ENCODE results near the gene REG1A. TPM values are rescaled to one million over a fixed set of nuclear protein-coding genes. Genes with fewer than 3 reads are reported as not detected.

Gene REG1A
- total and polyA plus RNA-seq, 7 experiments from 2014 or later: not detected

DNA sequence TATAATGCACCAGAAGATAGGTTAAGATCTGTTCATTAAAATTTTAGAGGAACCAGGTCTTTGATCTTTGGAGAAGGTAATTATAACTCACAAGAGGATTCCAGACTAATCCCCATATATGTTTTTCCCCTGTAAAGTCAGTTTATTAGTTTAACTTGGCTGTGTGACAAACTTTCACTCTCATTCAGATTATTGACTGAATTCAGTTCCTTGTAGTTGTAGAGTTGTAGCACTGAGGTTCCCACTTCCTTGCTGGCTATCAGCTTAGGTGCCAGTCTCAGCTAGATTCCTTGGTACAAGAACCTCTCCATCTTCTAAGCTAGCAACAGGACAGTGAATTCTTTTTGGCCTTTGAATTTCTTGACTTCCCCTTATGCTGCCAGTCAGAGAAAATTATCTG is 19.1 kb downstream of the REG1A start:
- intact Hi-C loops (cut with micrococcal nuclease): no loop called here

DNA sequence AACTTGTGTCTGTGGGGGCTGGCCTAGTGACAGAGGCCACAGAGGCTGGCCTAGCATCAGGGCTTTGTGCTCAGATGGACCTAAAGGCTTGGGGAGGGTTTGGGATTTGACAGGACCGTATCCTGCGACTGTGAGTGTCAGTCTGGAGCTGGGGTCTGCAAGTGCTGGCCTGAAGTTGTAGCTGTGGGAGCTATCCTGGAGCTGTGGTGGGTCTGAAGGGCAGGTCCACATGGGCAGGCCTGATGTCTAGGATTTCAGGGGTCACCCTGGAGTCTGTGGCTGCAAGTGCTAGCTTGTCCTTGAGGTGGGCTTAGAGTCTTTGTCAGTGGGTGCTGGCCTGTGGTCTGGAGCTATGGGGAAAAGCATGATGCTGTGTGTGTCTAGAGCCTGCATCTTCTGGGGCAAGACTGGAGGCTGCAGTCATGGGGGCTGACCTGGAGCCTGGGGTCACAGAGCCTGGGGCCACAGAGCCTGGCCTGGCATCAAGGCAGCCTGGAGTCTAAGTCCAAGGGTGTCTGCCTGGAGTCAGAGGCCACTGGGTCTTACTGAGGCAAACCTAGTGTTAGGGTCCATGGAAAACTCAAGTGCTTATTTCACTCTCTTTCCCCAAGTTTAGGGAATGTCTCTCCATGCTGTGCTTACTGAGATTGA is 35.7 kb downstream of the REG1A start:
- intact Hi-C loops (cut with micrococcal nuclease): no loop called here
- H3K4me3 Mint-ChIP-seq: no peak overlapping the region
- H3K9me3 Mint-ChIP-seq: peaks cover 4 to 19% (median 9%) of the 10 kb centered on the region in 11 donors

More for the DNA sequence above, 19.1 kb downstream of the REG1A start:
- Histone ChIP-seq H3K27ac (ENCODE audit: low read depth, low read length) (no peak overlapping the region), H3K9me3 (ENCODE audit: control insufficient read depth in 2 of 3, low read length in 3 of 3) (no peaks in the 10 kb centered on the region), H3K4me3 (ENCODE audit: low read length) (no peak overlapping the region), H3K36me3 (ENCODE audit: control insufficient read depth in 2 of 3, insufficient read depth in 3 of 3, low read length in 3 of 3) (no peaks in the 10 kb centered on the region), H3K27me3 (ENCODE audit: control insufficient read depth in 2 of 2, insufficient read depth in 2 of 2, low read length in 2 of 2) (no peaks in the 10 kb centered on the region), H3K4me1 (ENCODE audit: control insufficient read depth in 2 of 2, insufficient read depth in 2 of 2, low read length in 2 of 2) (no peaks in the 10 kb centered on the region)
- H3K27ac Mint-ChIP-seq: no peak overlapping the region
- peaks cover 0 to 7% (median 0%) of the 10 kb centered on the region in 5 donors for H3K36me3 Mint-ChIP-seq
- ATAC-seq (no peak), DNase-seq (no peak)
- H3K4me1 Mint-ChIP-seq: no peaks in the 10 kb centered on the region
- H3K27me3 Mint-ChIP-seq: no peaks in the 10 kb centered on the region
- peaks cover 0 to 25% (median 7%) of the 10 kb centered on the region in 11 donors for H3K9me3 Mint-ChIP-seq
- no peak overlapping the region for H3K4me3 Mint-ChIP-seq
- ChIA-PET POLR2A (no interaction called here), CTCF (no interaction called here)

GRCh38 chr2:79159030-79159429 is 38.7 kb downstream of the REG1A start:
- ATAC-seq: no peak
- Mint-ChIP-seq H3K9me3 (peaks cover 2 to 17% (median 7%) of the 10 kb centered on the region in 11 donors), H3K27ac (no peak overlapping the region), H3K4me1 (no peaks in the 10 kb centered on the region), H3K4me3 (no peak overlapping the region), H3K36me3 (no peaks in the 10 kb centered on the region), H3K27me3 (no peaks in the 10 kb centered on the region)
- no peak overlapping the region for H3K4me3 ChIP-seq (ENCODE audit: low read length)
- H3K36me3 ChIP-seq (ENCODE audit: control insufficient read depth in 2 of 3, insufficient read depth in 3 of 3, low read length in 3 of 3): no peaks in the 10 kb centered on the region
- no peak for DNase-seq
- peaks cover 0 to 6% (median 0%) of the 10 kb centered on the region in 3 experiments for H3K9me3 ChIP-seq (ENCODE audit: control insufficient read depth in 2 of 3, low read length in 3 of 3)
- CTCF ChIA-PET: no interaction called here
- H3K4me1 ChIP-seq (ENCODE audit: control insufficient read depth in 2 of 2, insufficient read depth in 2 of 2, low read length in 2 of 2): no peaks in the 10 kb centered on the region
- no peak overlapping the region for H3K27ac ChIP-seq (ENCODE audit: low read depth, low read length)
- intact Hi-C loops (cut with micrococcal nuclease): no loop called here
- no peaks in the 10 kb centered on the region for H3K27me3 ChIP-seq (ENCODE audit: control insufficient read depth in 2 of 2, insufficient read depth in 2 of 2, low read length in 2 of 2)
- POLR2A ChIA-PET: no interaction called here

More for the DNA sequence above, 35.7 kb downstream of the REG1A start:
- Histone ChIP-seq H3K36me3 (ENCODE audit: control insufficient read depth in 2 of 3, insufficient read depth in 3 of 3, low read length in 3 of 3) (no peaks in the 10 kb centered on the region), H3K4me1 (ENCODE audit: control insufficient read depth in 2 of 2, insufficient read depth in 2 of 2, low read length in 2 of 2) (no peaks in the 10 kb centered on the region), H3K27ac (ENCODE audit: low read depth, low read length) (no peak overlapping the region), H3K9me3 (ENCODE audit: control insufficient read depth in 2 of 3, low read length in 3 of 3) (peaks cover 0 to 6% (median 0%) of the 10 kb centered on the region in 3 experiments), H3K27me3 (ENCODE audit: control insufficient read depth in 2 of 2, insufficient read depth in 2 of 2, low read length in 2 of 2) (no peaks in the 10 kb centered on the region), H3K4me3 (ENCODE audit: low read length) (no peak overlapping the region)
- Mint-ChIP-seq H3K36me3 (no peaks in the 10 kb centered on the region), H3K4me1 (no peaks in the 10 kb centered on the region), H3K27me3 (no peaks in the 10 kb centered on the region), H3K27ac (no peak overlapping the region)
- no peak for ATAC-seq
- ChIA-PET CTCF (no interaction called here), POLR2A (no interaction called here)
- no peak for DNase-seq

- DNase-seq (no peak), ATAC-seq (no peak)
- peaks cover 4 to 20% (median 5%) of the 10 kb centered on the region in 11 donors for H3K9me3 Mint-ChIP-seq
- Histone ChIP-seq H3K9me3 (ENCODE audit: control insufficient read depth in 2 of 3, low read length in 3 of 3) (peaks cover 0 to 6% (median 0%) of the 10 kb centered on the region in 3 experiments), H3K27ac (ENCODE audit: low read depth, low read length) (no peak within 1 kb of the TSS), H3K36me3 (ENCODE audit: control insufficient read depth in 2 of 3, insufficient read depth in 3 of 3, low read length in 3 of 3) (no peaks in the 10 kb centered on the region), H3K27me3 (ENCODE audit: control insufficient read depth in 2 of 2, insufficient read depth in 2 of 2, low read length in 2 of 2) (no peaks in the 10 kb centered on the region), H3K4me3 (ENCODE audit: low read length) (no peak within 1 kb of the TSS), H3K4me1 (ENCODE audit: control insufficient read depth in 2 of 2, insufficient read depth in 2 of 2, low read length in 2 of 2) (no peaks in the 10 kb centered on the region)
- CTCF ChIA-PET: no interaction called here
- intact Hi-C loops (cut with micrococcal nuclease): no loop called here
- POLR2A ChIA-PET: no interaction called here
- no peaks in the 10 kb centered on the region for H3K27me3 Mint-ChIP-seq
- H3K27ac Mint-ChIP-seq: peak within 1 kb of the TSS in 1 of 9 donors; percentile 12
- no peak within 1 kb of the TSS for H3K4me3 Mint-ChIP-seq
- H3K36me3 Mint-ChIP-seq: no peaks in the 10 kb centered on the region
- H3K4me1 Mint-ChIP-seq: no peaks in the 10 kb centered on the region
Measured at GRCh38 chr2:79159653-79160052, 39.4 kb downstream of the REG1A start, which contains the start of gene REG3A. TSS of gene REG3A (minus strand) at chr2:79159753. CDS start at chr2:79159405, 348 bp downstream.

GRCh38 chr2:79162132-79162531 is 41.8 kb downstream of the REG1A start:
- Mint-ChIP-seq H3K27ac (no peak overlapping the region), H3K9me3 (peaks cover 1 to 16% (median 7%) of the 10 kb centered on the region in 11 donors), H3K36me3 (no peaks in the 10 kb centered on the region), H3K27me3 (no peaks in the 10 kb centered on the region), H3K4me1 (no peaks in the 10 kb centered on the region), H3K4me3 (no peak overlapping the region)
- Histone ChIP-seq H3K4me3 (ENCODE audit: low read length) (no peak overlapping the region), H3K36me3 (ENCODE audit: control insufficient read depth in 2 of 3, insufficient read depth in 3 of 3, low read length in 3 of 3) (no peaks in the 10 kb centered on the region), H3K27ac (ENCODE audit: low read depth, low read length) (no peak overlapping the region), H3K27me3 (ENCODE audit: control insufficient read depth in 2 of 2, insufficient read depth in 2 of 2, low read length in 2 of 2) (no peaks in the 10 kb centered on the region), H3K4me1 (ENCODE audit: control insufficient read depth in 2 of 2, insufficient read depth in 2 of 2, low read length in 2 of 2) (no peaks in the 10 kb centered on the region), H3K9me3 (ENCODE audit: control insufficient read depth in 2 of 3, low read length in 3 of 3) (peaks cover 0 to 6% (median 0%) of the 10 kb centered on the region in 3 experiments)
- no peak for DNase-seq
- POLR2A ChIA-PET: no interaction called here
- intact Hi-C loops (cut with micrococcal nuclease): no loop called here
- CTCF ChIA-PET: no interaction called here
- no peak for ATAC-seq

- ChIA-PET CTCF (no interaction called here), POLR2A (no interaction called here)
- H3K27ac Mint-ChIP-seq: no peak overlapping the region
- H3K36me3 ChIP-seq (ENCODE audit: control insufficient read depth in 2 of 3, insufficient read depth in 3 of 3, low read length in 3 of 3): no peaks in the 10 kb centered on the region
- no peaks in the 10 kb centered on the region for H3K4me1 Mint-ChIP-seq
- H3K27me3 Mint-ChIP-seq: no peaks in the 10 kb centered on the region
- no peak overlapping the region for H3K4me3 Mint-ChIP-seq
- H3K36me3 Mint-ChIP-seq: no peaks in the 10 kb centered on the region
- no peak overlapping the region for H3K27ac ChIP-seq (ENCODE audit: low read depth, low read length)
- no peaks in the 10 kb centered on the region for H3K27me3 ChIP-seq (ENCODE audit: control insufficient read depth in 2 of 2, insufficient read depth in 2 of 2, low read length in 2 of 2)
- H3K4me1 ChIP-seq (ENCODE audit: control insufficient read depth in 2 of 2, insufficient read depth in 2 of 2, low read length in 2 of 2): no peaks in the 10 kb centered on the region
- H3K9me3 ChIP-seq (ENCODE audit: control insufficient read depth in 2 of 3, low read length in 3 of 3): peaks cover 0 to 6% (median 0%) of the 10 kb centered on the region in 3 experiments
- peaks cover 0 to 16% (median 4%) of the 10 kb centered on the region in 11 donors for H3K9me3 Mint-ChIP-seq
- no peak overlapping the region for H3K4me3 ChIP-seq (ENCODE audit: low read length)
- no peak for DNase-seq
- intact Hi-C loops (cut with micrococcal nuclease): no loop called here
- ATAC-seq: no peak
Measured at GRCh38 chr2:79162801-79163200, 42.5 kb downstream of the REG1A start.

DNA sequence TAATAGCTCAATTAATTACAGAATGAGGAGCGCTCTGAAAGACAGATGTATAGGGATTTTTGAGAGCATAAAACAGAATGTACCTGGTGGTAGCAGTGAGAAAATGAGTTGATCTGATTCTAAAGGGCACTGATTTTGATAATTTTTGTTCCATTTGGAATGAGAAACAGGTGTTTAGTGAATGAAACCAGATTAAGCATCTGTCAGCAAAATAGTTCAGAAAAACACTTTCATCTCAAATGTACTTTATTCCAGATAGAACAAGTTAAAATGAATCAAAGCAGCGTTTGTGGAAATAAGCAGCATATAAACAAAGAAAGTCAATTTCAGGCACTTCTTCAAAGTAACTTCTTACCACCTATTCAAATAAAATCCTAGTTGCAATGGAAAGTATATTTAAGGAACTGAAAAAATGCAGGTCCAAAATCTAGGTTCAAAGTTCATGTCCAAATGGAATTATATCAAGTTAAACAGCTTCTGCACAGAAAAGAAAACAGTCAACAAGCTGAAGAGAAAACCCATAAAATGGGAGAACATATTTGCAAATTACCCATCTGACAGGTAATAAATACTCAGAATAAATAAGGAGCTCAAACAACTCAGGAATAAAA is 51.2 kb downstream of the REG1A start:
- Mint-ChIP-seq H3K9me3 (peaks cover 0 to 15% (median 7%) of the 10 kb centered on the region in 11 donors), H3K4me1 (no peaks in the 10 kb centered on the region), H3K36me3 (no peaks in the 10 kb centered on the region), H3K27ac (no peak overlapping the region), H3K27me3 (peaks cover 0 to 5% (median 0%) of the 10 kb centered on the region in 5 donors), H3K4me3 (no peak overlapping the region)
- no peak for ATAC-seq
- no peak overlapping the region for H3K4me3 ChIP-seq (ENCODE audit: low read length)
- no peaks in the 10 kb centered on the region for H3K9me3 ChIP-seq (ENCODE audit: control insufficient read depth in 2 of 3, low read length in 3 of 3)
- H3K4me1 ChIP-seq (ENCODE audit: control insufficient read depth in 2 of 2, insufficient read depth in 2 of 2, low read length in 2 of 2): no peaks in the 10 kb centered on the region
- H3K27me3 ChIP-seq (ENCODE audit: control insufficient read depth in 2 of 2, insufficient read depth in 2 of 2, low read length in 2 of 2): no peaks in the 10 kb centered on the region
- H3K27ac ChIP-seq (ENCODE audit: low read depth, low read length): no peak overlapping the region
- H3K36me3 ChIP-seq (ENCODE audit: control insufficient read depth in 2 of 3, insufficient read depth in 3 of 3, low read length in 3 of 3): no peaks in the 10 kb centered on the region
- ChIA-PET POLR2A (no interaction called here), CTCF (no interaction called here)
- no peak for DNase-seq
- intact Hi-C loops (cut with micrococcal nuclease): no loop called here

Data from naive thymus-derived CD4-positive, alpha-beta T cell (primary cell).